Activated B cell treated with CpG ODN at 0.5 μM for 24 hours (primary cell): Measurements from ENCODE around the gene SEMA3F. TPM values are rescaled to one million over a fixed set of nuclear protein-coding genes. Genes with fewer than 3 reads are reported as not detected.

Source experiments
- ATAC-seq: fragments of 200-7000 bp; cut with Tn5 transposase; one replicate; pipeline ENCODE4 v1.10.0; 2021; ENCODE audit warnings: low read depth, mild to moderate bottlenecking, moderate library complexity
- CTCF ChIA-PET: fragments of 350-600 bp; sonication (Branson Sonifier 250); formaldehyde crosslinking; loops from one replicate; lab custom pipeline; 2021; ENCODE audit warnings: antibody characterized with exemption; lab: Charles Lee
- POLR2A ChIA-PET: fragments of 350-600 bp; sonication (Branson Sonifier 250); formaldehyde crosslinking; loops from one replicate; lab custom pipeline; 2021; ENCODE audit warnings: antibody characterized with exemption; lab: Charles Lee
- DNase-seq: peaks from one replicate; pipeline ENCODE4 v3.0.0; 2022
- H3K27ac Mint-ChIP-seq: one replicate; pipeline ENCODE4 v1.8.0; 2020; ENCODE audit warnings: mixed read lengths
- H3K27me3 Mint-ChIP-seq: one replicate; pipeline ENCODE4 v1.8.0; 2021; ENCODE audit warnings: mixed read lengths
- H3K36me3 Mint-ChIP-seq: one replicate; pipeline ENCODE4 v1.8.0; 2021; ENCODE audit warnings: low read depth, mixed read lengths
- H3K4me1 Mint-ChIP-seq: one replicate; pipeline ENCODE4 v1.8.0; 2021; ENCODE audit warnings: mixed read lengths
- H3K4me3 Mint-ChIP-seq: one replicate; pipeline ENCODE4 v1.8.0; 2020; ENCODE audit warnings: mild to moderate bottlenecking, mixed read lengths
- H3K9me3 Mint-ChIP-seq: one replicate; pipeline ENCODE4 v1.8.0; 2020; ENCODE audit warnings: mixed read lengths
- intact Hi-C: fragments of 100-400 bp; cut with micrococcal nuclease; formaldehyde crosslinking; loops from one replicate; pipeline ENCODE4 v1.15.1; 2024
- total RNA-seq: library from RNA; stranded (reverse); gene quantifications from 2 replicates; pipeline ENCODE4 v1.2.3, GENCODE V29; 2022
- TF ChIP-seq, protein P1 (sequence below): fragments of 200-600 bp; IDR thresholded peaks from one replicate; pipeline ENCODE4 v1.8.0; 2022; ENCODE audit warnings: antibody characterized with exemption, mild to moderate bottlenecking

Gene SEMA3F
- total RNA-seq, 1 donor from 2014 or later, result not detected

DNA sequence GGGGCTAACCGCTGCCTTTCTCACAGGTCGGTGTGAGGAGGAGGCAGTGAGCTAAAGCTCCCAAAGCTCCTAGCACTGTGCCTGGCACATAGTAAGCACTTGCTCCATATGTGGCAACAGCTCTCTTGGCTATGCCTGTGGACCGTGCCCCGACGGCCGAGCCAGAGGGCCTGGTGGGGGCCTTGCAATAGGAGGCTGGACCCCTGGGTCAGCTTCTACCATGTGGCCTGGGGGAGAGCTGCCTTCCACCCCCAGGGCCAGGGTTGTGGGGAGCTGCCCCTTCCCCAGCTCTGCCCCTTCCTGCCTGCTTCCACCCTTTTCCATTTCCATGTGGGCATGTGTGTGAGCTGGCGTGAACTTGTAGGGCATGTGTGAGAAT lies 19.4 kb downstream of the SEMA3F start:
- peaks cover 2% of the 10 kb centered on the region for H3K4me1 Mint-ChIP-seq
- intact Hi-C loops, result no loop called here
- H3K4me3 Mint-ChIP-seq, result no peak overlapping the region
- POLR2A ChIA-PET, result no interaction called here
- H3K36me3 Mint-ChIP-seq, result no peaks in the 10 kb centered on the region
- TF ChIP-seq, protein P1, sequence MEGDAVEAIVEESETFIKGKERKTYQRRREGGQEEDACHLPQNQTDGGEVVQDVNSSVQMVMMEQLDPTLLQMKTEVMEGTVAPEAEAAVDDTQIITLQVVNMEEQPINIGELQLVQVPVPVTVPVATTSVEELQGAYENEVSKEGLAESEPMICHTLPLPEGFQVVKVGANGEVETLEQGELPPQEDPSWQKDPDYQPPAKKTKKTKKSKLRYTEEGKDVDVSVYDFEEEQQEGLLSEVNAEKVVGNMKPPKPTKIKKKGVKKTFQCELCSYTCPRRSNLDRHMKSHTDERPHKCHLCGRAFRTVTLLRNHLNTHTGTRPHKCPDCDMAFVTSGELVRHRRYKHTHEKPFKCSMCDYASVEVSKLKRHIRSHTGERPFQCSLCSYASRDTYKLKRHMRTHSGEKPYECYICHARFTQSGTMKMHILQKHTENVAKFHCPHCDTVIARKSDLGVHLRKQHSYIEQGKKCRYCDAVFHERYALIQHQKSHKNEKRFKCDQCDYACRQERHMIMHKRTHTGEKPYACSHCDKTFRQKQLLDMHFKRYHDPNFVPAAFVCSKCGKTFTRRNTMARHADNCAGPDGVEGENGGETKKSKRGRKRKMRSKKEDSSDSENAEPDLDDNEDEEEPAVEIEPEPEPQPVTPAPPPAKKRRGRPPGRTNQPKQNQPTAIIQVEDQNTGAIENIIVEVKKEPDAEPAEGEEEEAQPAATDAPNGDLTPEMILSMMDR, result no peak
- no peaks in the 10 kb centered on the region for H3K9me3 Mint-ChIP-seq
- H3K27me3 Mint-ChIP-seq, result no peaks in the 10 kb centered on the region
- CTCF ChIA-PET, result no interaction called here
- DNase-seq (no peak), ATAC-seq (no peak)
- H3K27ac Mint-ChIP-seq, result no peak overlapping the region

DNA sequence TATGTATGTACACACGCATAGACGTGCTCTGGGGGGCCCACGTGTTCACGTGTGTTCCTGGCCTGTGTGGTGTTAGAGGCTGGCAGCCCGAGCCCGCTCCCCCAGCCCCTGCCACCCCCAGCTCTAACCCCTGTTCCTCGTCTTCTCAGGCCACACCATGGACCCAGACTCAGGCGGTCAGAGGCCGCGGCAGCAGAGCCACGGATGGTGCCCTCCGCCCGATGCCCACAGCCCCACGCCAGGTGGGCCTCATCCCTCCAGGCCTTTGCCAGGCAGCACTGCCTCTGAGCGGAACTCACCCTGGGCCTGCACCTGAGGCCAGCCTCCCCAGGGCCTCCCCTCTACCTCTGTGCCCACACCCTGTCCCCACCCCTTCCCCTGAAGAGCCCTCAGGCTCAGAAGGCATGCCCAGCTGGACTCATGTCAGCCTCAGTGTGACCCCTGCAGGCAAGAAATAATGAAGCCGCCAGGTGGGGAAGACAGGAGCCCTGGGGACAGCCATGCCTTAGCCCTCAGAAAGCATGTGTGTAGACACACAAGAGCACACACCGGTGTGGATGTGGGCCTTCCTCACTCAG lies 19.9 kb downstream of the SEMA3F start:
- no peak for ATAC-seq
- Mint-ChIP-seq H3K27ac (no peak overlapping the region), H3K36me3 (no peaks in the 10 kb centered on the region), H3K4me3 (no peak overlapping the region), H3K27me3 (no peaks in the 10 kb centered on the region), H3K4me1 (peaks cover 2% of the 10 kb centered on the region), H3K9me3 (no peaks in the 10 kb centered on the region)
- CTCF ChIA-PET, result no interaction called here
- intact Hi-C loops, result no loop called here
- TF ChIP-seq, protein P1, result no peak
- DNase-seq, result no peak
- POLR2A ChIA-PET, result no interaction called here

DNA sequence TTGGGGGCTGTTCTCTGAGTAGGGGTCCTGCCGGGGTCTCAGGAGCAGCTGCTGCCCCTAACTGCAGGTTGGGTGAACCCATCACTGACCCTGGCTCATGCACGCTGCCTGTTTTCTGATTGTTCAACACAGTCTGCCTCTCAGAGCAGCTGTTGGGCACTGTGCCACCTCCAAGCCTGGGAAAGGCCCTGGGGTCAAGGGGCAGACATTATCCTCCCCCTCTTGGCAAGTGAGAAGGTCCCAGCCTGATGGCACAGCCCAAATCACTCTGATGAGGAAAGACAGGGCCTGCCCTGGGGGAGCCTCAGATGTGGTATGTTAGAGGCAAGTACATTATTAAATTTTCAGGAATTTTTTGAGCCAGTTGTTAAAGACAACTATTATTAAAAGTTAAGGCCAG lies 22.2 kb downstream of the SEMA3F start:
- Mint-ChIP-seq H3K27me3 (no peaks in the 10 kb centered on the region), H3K4me3 (no peak overlapping the region), H3K9me3 (no peaks in the 10 kb centered on the region), H3K36me3 (no peaks in the 10 kb centered on the region), H3K4me1 (peaks cover 2% of the 10 kb centered on the region), H3K27ac (no peak overlapping the region)
- DNase-seq, result no peak
- ATAC-seq, result no peak
- ChIA-PET CTCF (no interaction called here), POLR2A (no interaction called here)
- intact Hi-C loops, result no loop called here
- TF ChIP-seq, protein P1, result no peak

DNA sequence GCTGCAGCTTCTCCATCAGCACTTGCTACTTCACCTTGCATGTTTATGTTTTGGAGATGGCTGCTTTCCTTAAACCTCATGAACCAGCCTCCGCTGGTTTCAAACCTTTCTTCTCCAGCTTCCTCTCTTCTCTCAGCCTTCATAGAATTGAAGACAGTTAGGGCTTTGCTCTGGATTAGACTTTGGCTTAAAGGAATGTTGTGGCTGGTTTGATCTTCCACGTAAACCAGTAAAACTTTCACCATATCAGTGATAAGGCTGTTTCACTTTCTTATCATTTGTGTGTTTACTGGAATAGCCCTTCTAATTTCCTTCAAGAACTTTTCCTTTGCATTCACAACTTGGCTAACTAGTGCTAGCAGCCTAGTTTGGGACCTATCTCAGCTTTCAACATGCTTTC lies 24.6 kb downstream of the SEMA3F start:
- H3K4me3 Mint-ChIP-seq, result no peak overlapping the region
- no peak overlapping the region for H3K27ac Mint-ChIP-seq
- H3K36me3 Mint-ChIP-seq, result no peaks in the 10 kb centered on the region
- no peak for DNase-seq
- H3K9me3 Mint-ChIP-seq, result no peaks in the 10 kb centered on the region
- H3K4me1 Mint-ChIP-seq, result no peaks in the 10 kb centered on the region
- ChIA-PET CTCF (no interaction called here), POLR2A (no interaction called here)
- H3K27me3 Mint-ChIP-seq, result peaks cover 4% of the 10 kb centered on the region
- TF ChIP-seq, protein P1, result no peak
- intact Hi-C loops, result no loop called here
- no peak for ATAC-seq

DNA sequence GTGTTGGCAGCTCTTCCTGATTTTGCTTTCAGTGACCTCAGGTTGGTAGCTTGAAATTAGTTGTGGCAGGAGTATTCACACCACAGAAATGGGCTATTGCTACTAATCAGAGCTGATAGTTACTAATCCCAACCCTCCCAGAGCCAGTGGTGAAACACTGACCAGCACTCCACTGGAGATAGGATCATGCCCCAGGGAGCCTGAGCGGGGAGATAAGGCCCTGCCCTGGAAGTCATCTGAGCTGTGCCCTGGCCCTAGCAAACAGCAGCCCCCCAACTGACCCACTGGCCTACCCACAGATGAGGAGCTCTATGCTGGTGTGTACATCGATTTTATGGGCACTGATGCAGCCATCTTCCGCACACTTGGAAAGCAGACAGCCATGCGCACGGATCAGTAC lies 26.9 kb downstream of the SEMA3F start:
- intact Hi-C loops, result no loop called here
- ChIA-PET POLR2A (no interaction called here), CTCF (interaction anchor here (1.6 kb wide), 1 partner anchor 13 kb away, joined by 3 read pairs; no protein-coding TSS in a partner anchor)
- Mint-ChIP-seq H3K27me3 (peaks cover 4% of the 10 kb centered on the region), H3K9me3 (no peaks in the 10 kb centered on the region), H3K4me3 (no peak overlapping the region), H3K36me3 (no peaks in the 10 kb centered on the region), H3K4me1 (no peaks in the 10 kb centered on the region), H3K27ac (no peak overlapping the region)
- ATAC-seq, result no peak
- DNase-seq, result no peak
- TF ChIP-seq, protein P1, result no peak
